Caco-2 (cell line): ENCODE measurements around the gene SBNO1. TPM values are rescaled to one million over a fixed set of nuclear protein-coding genes. Genes with fewer than 3 reads are reported as not detected.

Experiments
- BruUV-seq: library from RNA; stranded (reverse); fragments of 400-500 nt; replicated peaks from 2 replicates; lab custom pipeline; 2021; lab: Mats Ljungman, UMichigan
- CTCF ChIA-PET: fragments of 300-600 bp; sonication (Branson Sonifier 250); formaldehyde crosslinking; loops from one replicate; lab custom pipeline; 2022; ENCODE audit warnings: antibody characterized with exemption; lab: Charles Lee
- POLR2A ChIA-PET: fragments of 300-600 bp; sonication (Branson Sonifier 250); formaldehyde crosslinking; loops from one replicate; lab custom pipeline; 2022; ENCODE audit warnings: antibody characterized with exemption; lab: Charles Lee
- DNase-seq, 2 experiments: peaks; one replicate each; pipeline versions ENCODE4 v3.0.0 to v3.0.0-alpha.2; 2020 to 2022
- H3K27me3 ChIP-seq: replicated peaks from 2 replicates; pipeline ENCODE4 v1.6.0; 2011; ENCODE audit warnings: low read length; ENCODE audit not compliant: control insufficient read depth, insufficient read depth
- H3K36me3 ChIP-seq: 2 replicates; pipeline ENCODE4 v1.5.1; 2011; ENCODE audit warnings: low read length; ENCODE audit not compliant: control insufficient read depth, insufficient read depth
- H3K4me1 ChIP-seq: fragments of 250-450 bp; sonication (Bioruptor Pico); 2 replicates; pipeline ENCODE4 v1.5.1; 2020; ENCODE audit warnings: mild to moderate bottlenecking
- H3K4me3 ChIP-seq: 2 replicates; pipeline ENCODE4 v1.5.1; 2011; ENCODE audit warnings: low read depth, mild to moderate bottlenecking, control low read depth, low read length
- H3K9me3 ChIP-seq: fragments of 250-450 bp; sonication (Bioruptor Pico); 2 replicates; pipeline ENCODE4 v1.5.1; 2020; ENCODE audit warnings: mild to moderate bottlenecking, moderate library complexity
- H3K27ac Mint-ChIP-seq: one replicate; pipeline ENCODE4 v1.8.0; 2022; ENCODE audit warnings: mixed read lengths; ENCODE audit not compliant: unreplicated experiment
- H3K27me3 Mint-ChIP-seq: one replicate; pipeline ENCODE4 v1.8.0; 2022; ENCODE audit warnings: mixed read lengths; ENCODE audit not compliant: insufficient read depth, unreplicated experiment
- H3K36me3 Mint-ChIP-seq: one replicate; pipeline ENCODE4 v1.8.0; 2022; ENCODE audit warnings: mild to moderate bottlenecking, mixed read lengths; ENCODE audit not compliant: insufficient read depth, unreplicated experiment
- H3K4me1 Mint-ChIP-seq: one replicate; pipeline ENCODE4 v1.8.0; 2022; ENCODE audit warnings: low read depth, mixed read lengths; ENCODE audit not compliant: unreplicated experiment
- H3K4me3 Mint-ChIP-seq: one replicate; pipeline ENCODE4 v1.8.0; 2022; ENCODE audit warnings: mild to moderate bottlenecking, moderate library complexity, mixed read lengths; ENCODE audit not compliant: unreplicated experiment
- H3K9me3 Mint-ChIP-seq: one replicate; pipeline ENCODE4 v1.8.0; 2022; ENCODE audit warnings: mixed read lengths; ENCODE audit not compliant: unreplicated experiment
- intact Hi-C: fragments of 100-400 bp; cut with micrococcal nuclease; formaldehyde crosslinking; loops from one replicate; pipeline ENCODE4 v1.10.0; 2022; ENCODE audit not compliant: unreplicated experiment
- total RNA-seq: library from RNA; stranded (reverse); gene quantifications from 2 replicates; pipeline ENCODE4 v1.2.3, GENCODE V29; 2022
- TF ChIP-seq, protein P1 (sequence below), 2 experiments: fragments of 200-600 bp in 1 of 2; IDR thresholded peaks; 1 replicate in 1 of 2; 2 replicates in 1 of 2; pipeline versions ENCODE4 v1.5.1 to v1.8.0; 2011 to 2022; ENCODE audit warnings: antibody characterized with exemption in 1 of 2, control low read depth in 1 of 2, inconsistent platforms in 1 of 2, low read depth in 1 of 2, low read length in 1 of 2, mild to moderate bottlenecking in 1 of 2, moderate library complexity in 1 of 2; ENCODE audit not compliant: insufficient read depth in 1 of 2, severe bottlenecking in 1 of 2, unreplicated experiment in 1 of 2

Gene SBNO1
- total RNA-seq, 1 experiment from 2014 or later, result 53.8 TPM

DNA sequence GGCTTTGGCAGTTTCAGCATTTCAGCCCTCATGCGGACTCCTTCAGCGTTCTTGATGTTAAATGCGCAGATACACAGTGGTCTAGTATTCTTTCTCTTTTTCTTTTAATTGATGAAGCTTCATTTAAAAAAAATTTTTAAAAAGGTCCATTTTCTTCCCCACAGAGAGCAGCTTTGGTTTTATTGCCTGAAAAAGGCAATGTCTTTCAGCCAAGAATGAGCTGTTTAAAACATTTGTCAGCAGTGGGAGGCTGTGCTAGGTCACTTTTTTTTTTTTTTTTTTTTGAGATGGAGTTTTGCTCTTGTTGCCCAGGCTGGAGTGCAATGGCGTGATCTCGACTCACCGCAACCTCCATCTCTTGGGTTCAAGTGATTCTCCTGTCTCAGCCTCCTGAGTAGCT, 32.8 kb upstream of the SBNO1 start:
- H3K4me1 ChIP-seq, result no peaks in the 10 kb centered on the region
- Mint-ChIP-seq H3K4me3 (no peak overlapping the region), H3K9me3 (no peaks in the 10 kb centered on the region), H3K27me3 (no peaks in the 10 kb centered on the region), H3K4me1 (no peaks in the 10 kb centered on the region), H3K36me3 (peaks cover 86% of the 10 kb centered on the region), H3K27ac (no peak overlapping the region)
- no TSS peak for BruUV-seq
- TF ChIP-seq, protein P1, sequence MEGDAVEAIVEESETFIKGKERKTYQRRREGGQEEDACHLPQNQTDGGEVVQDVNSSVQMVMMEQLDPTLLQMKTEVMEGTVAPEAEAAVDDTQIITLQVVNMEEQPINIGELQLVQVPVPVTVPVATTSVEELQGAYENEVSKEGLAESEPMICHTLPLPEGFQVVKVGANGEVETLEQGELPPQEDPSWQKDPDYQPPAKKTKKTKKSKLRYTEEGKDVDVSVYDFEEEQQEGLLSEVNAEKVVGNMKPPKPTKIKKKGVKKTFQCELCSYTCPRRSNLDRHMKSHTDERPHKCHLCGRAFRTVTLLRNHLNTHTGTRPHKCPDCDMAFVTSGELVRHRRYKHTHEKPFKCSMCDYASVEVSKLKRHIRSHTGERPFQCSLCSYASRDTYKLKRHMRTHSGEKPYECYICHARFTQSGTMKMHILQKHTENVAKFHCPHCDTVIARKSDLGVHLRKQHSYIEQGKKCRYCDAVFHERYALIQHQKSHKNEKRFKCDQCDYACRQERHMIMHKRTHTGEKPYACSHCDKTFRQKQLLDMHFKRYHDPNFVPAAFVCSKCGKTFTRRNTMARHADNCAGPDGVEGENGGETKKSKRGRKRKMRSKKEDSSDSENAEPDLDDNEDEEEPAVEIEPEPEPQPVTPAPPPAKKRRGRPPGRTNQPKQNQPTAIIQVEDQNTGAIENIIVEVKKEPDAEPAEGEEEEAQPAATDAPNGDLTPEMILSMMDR (IDR thresholded peaks at IDR 0.05; ENCODE audit: insufficient read depth in 1 of 2, low read depth in 1 of 2, low read length in 1 of 2, severe bottlenecking in 1 of 2, unreplicated experiment in 1 of 2), result no peak
- H3K4me3 ChIP-seq, result no peak overlapping the region
- intact Hi-C loops, result no loop called here
- H3K36me3 ChIP-seq, result peaks cover 5% of the 10 kb centered on the region
- DNase-seq, result no peak
- no peaks in the 10 kb centered on the region for H3K9me3 ChIP-seq
- ChIA-PET CTCF (no interaction called here), POLR2A (interaction anchor here (0.7 kb wide), 1 partner anchor 42 kb away, joined by 6 read pairs; no protein-coding TSS in a partner anchor)
- no peaks in the 10 kb centered on the region for H3K27me3 ChIP-seq

DNA sequence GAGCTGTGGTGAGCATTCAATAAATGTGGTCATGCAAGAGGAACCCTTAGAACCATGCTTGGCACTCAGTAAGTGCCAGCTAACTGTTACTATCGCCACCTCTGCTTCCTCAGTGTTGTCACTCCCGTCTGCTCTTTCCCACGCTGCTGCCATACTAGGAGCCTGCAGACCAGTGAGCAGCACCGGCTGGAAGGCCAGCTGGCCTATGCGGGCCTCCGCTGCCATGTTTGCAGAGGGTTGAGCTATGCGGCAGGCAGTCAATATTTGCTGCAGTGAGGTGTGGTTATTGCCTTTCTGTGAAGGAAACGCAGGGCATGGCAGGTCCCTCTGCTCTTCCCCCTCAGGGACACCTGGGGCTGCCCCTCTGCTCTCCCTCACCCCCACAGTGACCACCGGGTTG, 32.3 kb upstream of the SBNO1 start:
- no TSS peak for BruUV-seq
- H3K27ac Mint-ChIP-seq, result no peak overlapping the region
- H3K4me3 Mint-ChIP-seq, result no peak overlapping the region

DNA sequence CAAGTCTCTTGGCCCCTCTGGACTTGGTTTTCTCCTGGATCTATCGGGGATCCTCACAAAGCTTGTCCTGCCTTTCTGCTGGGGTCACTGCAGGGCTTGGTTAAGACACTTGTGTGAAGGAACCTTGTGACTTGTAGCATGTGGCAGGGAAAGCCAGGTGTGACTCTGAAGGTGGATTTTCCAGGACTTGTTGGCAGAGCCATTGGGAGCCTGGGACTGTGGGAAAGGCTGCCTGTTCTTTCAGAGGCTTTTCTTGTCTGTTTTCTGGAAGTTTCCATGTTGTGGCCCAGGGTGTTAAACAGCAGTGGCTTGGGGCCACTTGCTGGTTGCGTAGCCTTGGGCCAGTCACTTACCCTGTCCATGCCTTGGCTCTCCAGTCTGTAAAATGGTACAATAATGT, 31.9 kb upstream of the SBNO1 start:
- Histone ChIP-seq H3K9me3 (no peaks in the 10 kb centered on the region), H3K27me3 (no peaks in the 10 kb centered on the region), H3K4me3 (no peak overlapping the region), H3K36me3 (peaks cover 6% of the 10 kb centered on the region), H3K4me1 (no peaks in the 10 kb centered on the region)
- CTCF ChIA-PET, result no interaction called here
- no peak overlapping the region for H3K27ac Mint-ChIP-seq
- no peaks in the 10 kb centered on the region for H3K9me3 Mint-ChIP-seq
- H3K4me3 Mint-ChIP-seq, result no peak overlapping the region
- H3K36me3 Mint-ChIP-seq, result peaks cover 86% of the 10 kb centered on the region
- no peaks in the 10 kb centered on the region for H3K27me3 Mint-ChIP-seq
- DNase-seq, result no peak
- TF ChIP-seq, protein P1 (IDR thresholded peaks at IDR 0.05; ENCODE audit: insufficient read depth in 1 of 2, low read depth in 1 of 2, low read length in 1 of 2, severe bottlenecking in 1 of 2, unreplicated experiment in 1 of 2), result no peak
- intact Hi-C loops, result no loop called here
- no TSS peak for BruUV-seq
- no peaks in the 10 kb centered on the region for H3K4me1 Mint-ChIP-seq
- POLR2A ChIA-PET, result no interaction called here

More for the DNA sequence above, 32.3 kb upstream of the SBNO1 start:
- H3K27me3 ChIP-seq, result no peaks in the 10 kb centered on the region
- peaks cover 86% of the 10 kb centered on the region for H3K36me3 Mint-ChIP-seq
- H3K9me3 ChIP-seq, result no peaks in the 10 kb centered on the region
- no peaks in the 10 kb centered on the region for H3K4me1 ChIP-seq
- TF ChIP-seq, protein P1 (IDR thresholded peaks at IDR 0.05; ENCODE audit: insufficient read depth in 1 of 2, low read depth in 1 of 2, low read length in 1 of 2, severe bottlenecking in 1 of 2, unreplicated experiment in 1 of 2), result no peak
- no peak overlapping the region for H3K4me3 ChIP-seq
- CTCF ChIA-PET, result no interaction called here
- POLR2A ChIA-PET, result interaction anchor here (0.7 kb wide), 1 partner anchor 43 kb away, joined by 6 read pairs; no protein-coding TSS in a partner anchor
- peak in 1 of 2 experiments; percentile 27 for DNase-seq
- H3K27me3 Mint-ChIP-seq, result no peaks in the 10 kb centered on the region
- intact Hi-C loops, result no loop called here
- peaks cover 5% of the 10 kb centered on the region for H3K36me3 ChIP-seq
- H3K4me1 Mint-ChIP-seq, result no peaks in the 10 kb centered on the region
- H3K9me3 Mint-ChIP-seq, result no peaks in the 10 kb centered on the region
